Measurements from ENCODE around the gene TCERG1.

Gene TCERG1

GRCh38 chr5:146451411-146451810 is 4.3 kb downstream of the TCERG1 start:
- DNase-seq (ENCODE audit: low read depth in 2 of 3, low spot score in 1 of 3), result no peak

GRCh38 chr5:146457431-146457830 is 10.3 kb downstream of the TCERG1 start:
- no peak for DNase-seq (ENCODE audit: low read depth in 2 of 3, low spot score in 1 of 3)

- no peak for DNase-seq (ENCODE audit: low read depth in 2 of 3, low spot score in 1 of 3)
Observed at GRCh38 chr5:146458894-146459293, 11.8 kb downstream of the TCERG1 start.

GRCh38 chr5:146461319-146461718 is 14.2 kb downstream of the TCERG1 start:
- DNase-seq (ENCODE audit: low read depth in 2 of 3, low spot score in 1 of 3), result no peak

GRCh38 chr5:146463446-146463845 is 16.3 kb downstream of the TCERG1 start:
- DNase-seq (ENCODE audit: low read depth in 2 of 3, low spot score in 1 of 3), result no peak

GRCh38 chr5:146466521-146467349 is 19.6 kb downstream of the TCERG1 start:
- no peak for DNase-seq (ENCODE audit: low read depth in 2 of 3, low spot score in 1 of 3)

GRCh38 chr5:146467760-146468159 is 20.6 kb downstream of the TCERG1 start:
- DNase-seq (ENCODE audit: low read depth in 2 of 3, low spot score in 1 of 3), result no peak

GRCh38 chr5:146474065-146474464 is 26.9 kb downstream of the TCERG1 start:
- no peak for DNase-seq (ENCODE audit: low read depth in 2 of 3, low spot score in 1 of 3)

- no peak for DNase-seq (ENCODE audit: low read depth in 2 of 3, low spot score in 1 of 3)
Observed at GRCh38 chr5:146475190-146475780, 28.2 kb downstream of the TCERG1 start.

GRCh38 chr5:146475906-146476305 is 28.8 kb downstream of the TCERG1 start:
- no peak for DNase-seq (ENCODE audit: low read depth in 2 of 3, low spot score in 1 of 3)

GRCh38 chr5:146482775-146483174 is 35.6 kb downstream of the TCERG1 start:
- no peak for DNase-seq (ENCODE audit: low read depth in 2 of 3, low spot score in 1 of 3)

GRCh38 chr5:146484714-146485391 is 37.7 kb downstream of the TCERG1 start:
- no peak for DNase-seq (ENCODE audit: low read depth in 2 of 3, low spot score in 1 of 3)

- DNase-seq (ENCODE audit: low read depth in 2 of 3, low spot score in 1 of 3), result no peak
Observed at GRCh38 chr5:146490089-146490843, 43.1 kb downstream of the TCERG1 start.

GRCh38 chr5:146494656-146495055 is 47.5 kb downstream of the TCERG1 start:
- DNase-seq (ENCODE audit: low read depth in 2 of 3, low spot score in 1 of 3), result no peak

- DNase-seq (ENCODE audit: low read depth in 2 of 3, low spot score in 1 of 3), result no peak
Observed at GRCh38 chr5:146499680-146500079, 52.5 kb downstream of the TCERG1 start.

- no peak for DNase-seq (ENCODE audit: low read depth in 2 of 3, low spot score in 1 of 3)
Observed at GRCh38 chr5:146507428-146507827, 60.3 kb downstream of the TCERG1 start.

- no peak for DNase-seq (ENCODE audit: low read depth in 2 of 3, low spot score in 1 of 3)
Observed at GRCh38 chr5:146510559-146511125, 63.5 kb downstream of the TCERG1 start.

- DNase-seq (ENCODE audit: low read depth in 2 of 3, low spot score in 1 of 3), result no peak
Observed at GRCh38 chr5:146513462-146513861, 66.3 kb downstream of the TCERG1 start.

GRCh38 chr5:146514575-146514974 is 67.4 kb downstream of the TCERG1 start:
- no peak for DNase-seq (ENCODE audit: low read depth in 2 of 3, low spot score in 1 of 3)

- no peak for DNase-seq (ENCODE audit: low read depth in 2 of 3, low spot score in 1 of 3)
Observed at GRCh38 chr5:146515473-146516150, 68.5 kb downstream of the TCERG1 start.

GRCh38 chr5:146516151-146516475 is 69.0 kb downstream of the TCERG1 start, which contains the start of gene GPR151:
Gene GPR151 (minus strand): TSS chr5:146516190. CDS start chr5:146516113, 77 bp downstream.
- DNase-seq (ENCODE audit: low read depth in 2 of 3, low spot score in 1 of 3), result no peak
